NB4 (cell line): Measurements from ENCODE around the gene SPOCK2.

Experiments
- POLR2A ChIP-seq: IDR thresholded peaks from 2 replicates; pipeline ENCODE4 v1.6.1; 2011; ENCODE audit warnings: mild to moderate bottlenecking; ENCODE audit not compliant: insufficient read length; ENCODE audit errors: extremely low read depth
- TF ChIP-seq, protein P1 (sequence below): IDR thresholded peaks from one replicate; pipeline ENCODE4 v1.5.1; 2012; ENCODE audit warnings: low read depth, low read length
- TF ChIP-seq, protein P2 (sequence below): IDR thresholded peaks from 2 replicates; pipeline ENCODE4 v1.6.1; 2011; ENCODE audit warnings: low read depth, low read length

DNA sequence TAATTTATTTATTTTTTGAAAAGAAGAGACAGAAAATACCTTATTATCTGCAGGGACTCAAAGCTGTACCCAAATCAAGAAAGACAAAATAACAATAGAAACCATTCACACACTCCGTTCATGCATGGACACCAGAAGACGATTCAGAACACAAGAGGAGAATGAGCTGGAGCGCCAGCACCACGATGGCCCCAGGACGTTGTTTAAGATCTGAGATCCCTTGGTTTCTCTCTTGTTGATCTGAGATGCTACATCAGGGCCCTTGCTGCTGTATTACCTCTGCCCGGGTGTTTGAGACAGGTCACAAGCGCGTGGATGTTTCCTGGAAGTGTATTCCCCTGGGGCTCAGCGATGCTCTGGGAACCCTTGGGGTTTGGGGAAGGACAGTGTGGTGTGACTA lies 77.3 kb downstream of the SPOCK2 start:
- TF ChIP-seq, protein P1, sequence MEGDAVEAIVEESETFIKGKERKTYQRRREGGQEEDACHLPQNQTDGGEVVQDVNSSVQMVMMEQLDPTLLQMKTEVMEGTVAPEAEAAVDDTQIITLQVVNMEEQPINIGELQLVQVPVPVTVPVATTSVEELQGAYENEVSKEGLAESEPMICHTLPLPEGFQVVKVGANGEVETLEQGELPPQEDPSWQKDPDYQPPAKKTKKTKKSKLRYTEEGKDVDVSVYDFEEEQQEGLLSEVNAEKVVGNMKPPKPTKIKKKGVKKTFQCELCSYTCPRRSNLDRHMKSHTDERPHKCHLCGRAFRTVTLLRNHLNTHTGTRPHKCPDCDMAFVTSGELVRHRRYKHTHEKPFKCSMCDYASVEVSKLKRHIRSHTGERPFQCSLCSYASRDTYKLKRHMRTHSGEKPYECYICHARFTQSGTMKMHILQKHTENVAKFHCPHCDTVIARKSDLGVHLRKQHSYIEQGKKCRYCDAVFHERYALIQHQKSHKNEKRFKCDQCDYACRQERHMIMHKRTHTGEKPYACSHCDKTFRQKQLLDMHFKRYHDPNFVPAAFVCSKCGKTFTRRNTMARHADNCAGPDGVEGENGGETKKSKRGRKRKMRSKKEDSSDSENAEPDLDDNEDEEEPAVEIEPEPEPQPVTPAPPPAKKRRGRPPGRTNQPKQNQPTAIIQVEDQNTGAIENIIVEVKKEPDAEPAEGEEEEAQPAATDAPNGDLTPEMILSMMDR: no peak
- no peak for TF ChIP-seq POLR2A
- TF ChIP-seq, protein P2, sequence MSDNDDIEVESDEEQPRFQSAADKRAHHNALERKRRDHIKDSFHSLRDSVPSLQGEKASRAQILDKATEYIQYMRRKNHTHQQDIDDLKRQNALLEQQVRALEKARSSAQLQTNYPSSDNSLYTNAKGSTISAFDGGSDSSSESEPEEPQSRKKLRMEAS: no peak
